ENCODE measurements around the gene MARCHF9.
A peak's percentile ranks its signal among the peaks of the same experiment; 100 is the strongest.

The MARCHF9 gene

DNA sequence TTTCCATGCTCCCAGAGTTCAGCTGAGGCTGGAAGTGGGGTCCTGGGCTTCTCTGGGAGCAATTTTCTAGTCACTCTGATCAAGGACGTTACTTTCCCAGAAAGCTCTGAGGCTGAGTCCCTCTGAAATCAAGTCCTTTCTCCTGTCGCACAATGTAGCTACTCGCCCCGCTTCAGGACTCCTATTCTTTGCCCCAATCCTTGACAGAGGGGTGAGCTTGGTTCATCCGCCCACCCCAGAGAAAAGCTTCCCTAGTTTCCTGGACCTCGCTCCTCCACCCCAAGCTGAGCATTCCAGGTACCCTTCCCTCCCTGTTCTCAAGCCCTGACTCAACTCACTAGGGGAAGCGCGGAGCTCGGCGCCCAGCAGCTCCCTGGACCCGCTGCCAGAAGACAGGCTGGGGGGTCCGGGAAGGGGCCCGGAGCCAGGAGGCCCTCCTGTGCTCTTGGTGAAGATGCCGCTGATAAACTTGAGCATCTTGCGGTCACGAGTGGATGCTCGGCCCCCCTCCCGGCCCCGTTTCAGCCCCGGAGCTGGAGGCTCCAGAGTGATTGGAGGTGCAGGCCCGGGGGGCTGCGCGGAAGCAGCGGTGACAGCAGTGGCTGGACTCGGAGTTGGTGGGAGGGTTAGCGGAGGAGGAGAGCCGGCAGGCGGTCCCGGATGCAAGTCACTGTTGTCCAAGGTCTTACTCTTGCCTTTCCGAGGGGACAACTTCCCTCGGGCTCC lies 18.0 kb upstream of the MARCHF9 start:
- DNase-seq: peak in 1 of 51 donors; percentile 44

DNA sequence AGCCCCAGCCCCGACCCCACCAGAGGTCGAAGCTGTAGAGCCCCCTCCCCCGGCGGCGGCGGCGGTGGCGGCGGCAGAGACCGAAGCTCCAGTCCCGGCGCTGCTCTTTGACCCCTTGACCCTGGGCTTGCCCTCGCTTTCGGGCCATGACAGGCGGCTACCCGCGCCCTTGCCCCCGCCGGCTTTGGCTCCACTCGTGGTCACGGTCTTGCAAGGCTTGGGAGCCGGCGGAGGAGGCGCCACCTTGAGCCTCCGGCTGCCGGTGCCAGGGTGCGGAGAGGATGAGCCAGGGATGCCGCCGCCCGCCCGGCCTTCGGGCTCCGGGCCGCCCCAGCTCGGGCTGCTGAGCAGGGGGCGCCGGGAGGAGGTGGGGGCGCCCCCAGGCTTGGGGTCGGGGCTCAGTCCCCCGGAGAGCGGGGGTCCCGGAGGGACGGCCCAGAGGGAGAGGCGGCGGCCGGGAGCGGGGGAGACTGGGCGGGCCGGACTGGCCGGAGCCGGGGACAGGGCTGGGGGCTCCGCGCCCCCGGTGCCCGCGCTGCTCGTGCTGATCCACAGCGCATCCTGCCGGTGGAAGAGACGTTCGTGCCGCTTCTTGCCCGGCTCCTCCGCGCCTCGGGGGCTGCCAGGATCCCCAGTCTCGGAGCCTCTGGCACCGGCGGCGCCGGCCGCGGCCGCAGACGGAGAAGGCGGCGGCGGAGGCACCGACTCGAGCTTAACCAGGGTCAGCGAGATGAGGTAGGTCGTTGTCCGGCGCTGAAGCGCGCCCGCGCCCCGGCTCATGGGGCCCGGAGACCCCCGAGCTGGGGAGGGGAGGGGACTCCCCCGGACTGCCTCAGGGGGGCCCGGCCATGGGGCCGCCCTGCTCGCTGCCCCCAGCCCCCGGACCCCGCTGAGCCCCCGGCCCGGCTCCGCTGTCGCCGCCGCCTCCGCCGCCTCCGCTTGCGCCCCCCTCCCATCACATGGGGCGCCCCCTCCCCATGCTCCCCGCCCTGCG lies 17.1 kb upstream of the MARCHF9 start:
- peak in 4 of 51 donors; percentile 12 to 28 (median 16) for DNase-seq

DNA sequence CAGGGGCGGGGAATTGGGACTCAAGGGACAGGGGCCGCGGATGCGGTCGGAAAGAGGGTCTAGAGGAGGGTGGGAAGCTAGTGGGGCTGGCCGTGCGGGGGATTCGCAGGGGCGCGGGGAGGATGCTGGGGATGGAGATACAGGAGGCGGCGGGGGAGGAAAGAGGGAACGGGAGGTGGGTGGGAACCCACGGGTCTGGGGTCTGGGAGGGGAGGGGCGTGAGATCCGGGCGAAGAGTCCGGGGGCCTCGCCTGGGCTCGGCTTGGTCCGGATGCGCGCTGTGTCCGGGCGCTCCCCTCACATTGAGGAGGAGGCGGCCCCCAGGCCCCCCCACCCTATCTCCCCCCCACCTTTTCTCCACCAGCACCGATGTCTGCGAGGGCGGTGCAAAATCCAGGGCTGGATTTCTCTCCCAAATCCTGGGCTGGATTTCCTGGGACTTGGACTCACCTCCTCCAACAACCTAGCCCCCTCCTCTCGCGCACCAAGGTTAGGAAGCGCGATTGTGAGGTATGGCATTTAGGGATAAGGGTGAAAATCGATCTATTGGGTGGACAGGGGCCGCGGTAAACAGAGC lies 16.2 kb upstream of the MARCHF9 start, which contains the start of gene AGAP2:
Gene AGAP2 (minus strand): TSS at position 82 of the 577 bp plus-strand sequence. CDS start 496 bp downstream, outside the sequence.
- peak in 22 of 51 donors; percentile 13 to 60 (median 30) for DNase-seq

DNA sequence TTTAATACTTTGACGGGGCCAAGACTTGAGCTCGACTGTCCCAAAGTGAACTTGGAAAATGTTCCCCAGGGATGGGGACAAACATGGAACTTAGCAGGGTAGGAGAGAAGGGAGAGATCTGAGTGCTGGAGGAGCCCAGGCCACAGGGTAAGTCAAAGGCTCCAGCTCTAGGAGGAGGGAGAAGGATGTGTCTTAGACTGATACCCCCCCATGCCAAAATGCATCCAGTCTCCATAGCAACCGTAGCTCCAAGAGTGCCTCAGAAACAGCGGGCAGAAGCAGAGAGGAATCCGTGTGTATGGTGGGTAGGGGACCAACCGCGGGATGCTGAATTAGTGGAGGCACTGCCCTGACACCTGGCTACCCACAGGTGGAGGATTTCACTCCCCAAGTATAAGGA lies 15.5 kb upstream of the MARCHF9 start:
- DNase-seq: peak in 1 of 51 donors; percentile 14

DNA sequence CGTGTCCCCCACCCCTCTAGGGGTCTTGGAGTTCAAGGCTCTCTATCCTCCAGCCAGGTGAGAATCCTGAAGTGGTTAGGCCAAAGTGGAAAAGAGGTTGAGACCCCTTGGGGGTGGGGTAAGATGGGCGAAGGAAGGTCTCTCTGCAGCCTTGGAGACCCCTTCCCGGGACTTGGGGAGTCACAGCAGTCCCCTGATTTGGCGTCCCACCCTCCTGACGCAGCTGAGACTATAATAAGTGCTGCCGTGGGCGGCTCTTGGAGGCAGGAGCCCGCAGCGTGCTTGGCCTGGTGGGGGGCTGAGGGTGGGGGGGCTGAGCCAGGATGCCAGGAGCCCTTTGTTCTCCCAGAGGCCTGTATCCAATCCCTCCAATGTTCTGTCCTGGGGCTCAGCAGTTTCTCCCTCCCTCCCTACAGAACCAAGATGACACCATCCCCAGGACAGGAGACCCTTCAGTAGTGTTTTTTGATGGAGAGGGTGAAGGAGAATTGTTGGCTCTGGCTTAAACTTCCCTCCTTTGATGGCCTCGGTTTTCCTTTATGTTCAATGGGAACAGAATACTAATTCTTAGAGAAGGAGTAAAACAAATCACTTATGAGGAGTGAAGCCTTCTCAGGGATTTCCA lies 14.9 kb upstream of the MARCHF9 start:
- peak in 3 of 51 donors; percentile 20 to 31 (median 30) for DNase-seq

DNA sequence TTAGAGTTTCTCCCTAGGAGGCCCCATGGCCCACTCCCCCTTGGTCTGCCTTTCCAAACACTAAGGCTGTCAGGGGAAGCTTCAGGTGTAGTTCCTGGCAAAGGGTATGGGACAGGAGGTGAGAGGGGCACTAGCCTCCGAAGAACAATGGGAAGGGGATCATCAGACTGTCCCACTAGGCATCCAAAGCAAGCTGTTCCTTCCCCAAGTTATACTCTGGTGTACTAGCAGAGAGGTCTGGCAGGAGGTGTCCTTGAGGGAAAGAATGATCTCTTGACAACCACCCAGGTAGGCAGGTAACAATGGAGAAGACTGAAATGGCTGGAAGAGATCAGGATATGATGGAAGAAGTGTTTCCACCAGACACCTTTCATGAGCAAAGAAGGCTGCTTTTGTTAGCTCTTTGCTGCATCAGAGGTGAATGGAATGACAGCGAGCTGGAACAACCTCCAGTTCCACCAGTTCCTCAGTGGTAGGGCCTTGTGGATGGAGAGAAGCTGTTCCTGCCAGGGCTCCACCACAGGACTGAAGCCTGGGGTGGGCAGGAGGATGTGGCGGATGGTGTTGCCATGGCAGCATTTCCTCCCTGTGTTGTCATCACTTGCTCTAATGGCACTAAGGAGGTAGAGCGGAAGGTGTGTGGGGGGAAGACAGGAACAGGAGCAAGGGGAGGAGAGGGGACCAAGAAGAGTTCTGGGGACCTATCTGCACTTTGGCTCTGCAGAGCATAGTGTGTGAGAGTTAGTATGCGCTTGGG lies 14.1 kb upstream of the MARCHF9 start:
- peak in 13 of 51 donors; percentile 7 to 63 (median 27) for DNase-seq

DNA sequence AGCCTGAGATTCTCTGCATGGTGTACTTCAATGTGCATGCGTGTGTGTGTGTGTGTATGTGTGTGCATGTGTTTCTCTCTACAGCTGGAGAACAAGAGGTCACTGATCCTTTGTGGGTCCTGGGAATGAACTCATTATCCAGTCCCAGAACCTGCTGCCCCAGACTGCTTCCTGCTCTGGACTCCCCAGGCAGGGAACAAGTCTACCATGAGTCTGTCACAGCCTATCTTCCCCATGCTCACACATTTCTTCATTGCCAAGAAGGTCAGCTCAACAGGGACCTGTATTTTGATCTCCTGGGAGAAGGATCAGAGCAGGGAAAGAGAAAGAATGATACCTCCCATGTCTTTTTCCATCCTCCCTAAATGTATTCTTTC lies 13.5 kb upstream of the MARCHF9 start:
- DNase-seq: no peak

DNA sequence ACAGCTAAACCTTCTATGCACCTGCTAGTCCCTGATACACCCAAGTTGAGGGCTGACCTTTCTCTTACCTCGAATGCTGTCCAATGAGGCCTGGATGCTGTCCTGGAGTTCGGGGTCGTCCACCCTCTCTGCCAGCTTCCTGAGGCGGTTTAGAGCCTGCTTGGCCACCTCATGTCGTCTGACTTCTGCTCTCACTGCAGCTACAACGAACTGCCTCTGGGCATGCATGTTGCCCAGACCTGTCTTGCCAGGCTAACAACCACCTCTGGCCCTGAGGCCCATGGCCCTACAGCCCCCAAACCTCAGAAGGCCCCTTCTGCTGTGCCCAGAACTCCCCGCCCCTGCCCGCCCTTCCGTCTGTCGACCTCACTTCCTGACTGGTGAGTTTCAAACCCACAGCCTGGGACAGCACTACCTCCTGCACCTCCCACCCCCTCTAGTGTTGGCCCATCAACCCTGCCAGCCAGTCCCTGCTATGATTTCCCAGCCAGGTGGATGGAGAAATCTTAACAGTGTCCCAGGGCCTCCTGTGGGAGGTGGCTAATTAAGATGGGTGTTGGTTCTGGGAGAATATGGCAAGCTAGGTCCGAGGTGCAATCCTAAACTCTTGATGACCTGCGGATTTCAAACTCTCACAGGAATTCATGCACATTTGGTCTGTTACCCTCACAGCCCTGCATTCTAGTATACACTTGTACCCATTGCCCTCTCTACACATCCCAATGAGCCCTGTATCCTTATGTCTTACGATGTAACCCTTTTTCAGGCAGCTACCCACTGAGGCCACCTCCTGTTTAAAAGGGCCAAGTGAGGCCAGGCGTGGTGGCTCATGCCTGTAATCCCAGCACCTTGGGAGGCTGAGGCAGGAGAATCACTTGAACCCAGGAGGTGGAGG lies 12.8 kb upstream of the MARCHF9 start:
- no peak for DNase-seq

DNA sequence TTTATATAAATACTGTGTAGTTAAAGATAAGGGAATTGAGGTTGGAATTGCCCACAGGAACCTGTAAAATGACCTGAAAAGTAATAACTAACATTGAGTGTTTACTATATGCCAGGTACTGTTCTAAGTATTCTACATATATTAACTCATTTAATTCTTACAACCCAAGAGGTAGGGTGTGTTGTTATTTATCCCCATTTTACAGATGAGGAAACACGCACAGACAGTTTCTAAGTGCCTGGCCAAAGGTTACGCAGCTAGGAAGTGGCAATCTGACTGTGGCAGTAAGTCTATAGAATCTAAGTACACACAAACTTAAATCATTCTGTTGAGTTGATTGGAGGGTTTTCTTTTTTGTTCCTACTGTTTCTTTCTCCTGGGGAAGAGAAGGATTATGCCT lies 11.1 kb upstream of the MARCHF9 start:
- DNase-seq: no peak

DNA sequence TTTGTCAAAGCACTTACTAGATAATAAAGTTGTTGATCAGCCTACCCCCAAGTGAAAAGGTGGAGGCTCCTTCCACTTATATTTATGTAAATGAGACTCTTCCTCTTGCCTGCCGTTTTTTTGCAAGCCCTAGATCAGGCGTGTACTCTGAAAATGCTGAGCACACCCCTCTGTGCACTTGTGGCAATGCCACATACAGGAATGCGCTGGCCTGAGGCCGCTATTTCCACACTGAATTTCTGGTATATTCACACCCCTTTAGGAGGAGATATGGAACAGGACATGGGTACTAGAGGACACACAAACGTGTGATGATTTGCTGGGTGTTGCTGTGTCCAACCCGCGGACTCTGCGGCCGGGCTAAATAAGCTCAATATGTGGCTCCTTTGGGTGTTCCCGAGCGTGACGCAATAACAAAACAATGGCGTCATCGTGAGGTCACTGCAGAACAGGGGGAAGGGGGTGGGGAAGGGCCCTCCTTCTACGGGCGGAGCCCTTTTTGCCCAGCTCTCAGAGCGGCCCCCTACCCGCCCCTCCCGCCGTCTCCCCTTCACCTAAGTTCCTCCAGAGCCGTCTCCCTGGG lies 10.6 kb upstream of the MARCHF9 start:
- DNase-seq: peak in 28 of 51 donors; percentile 47 to 84 (median 64)

DNA sequence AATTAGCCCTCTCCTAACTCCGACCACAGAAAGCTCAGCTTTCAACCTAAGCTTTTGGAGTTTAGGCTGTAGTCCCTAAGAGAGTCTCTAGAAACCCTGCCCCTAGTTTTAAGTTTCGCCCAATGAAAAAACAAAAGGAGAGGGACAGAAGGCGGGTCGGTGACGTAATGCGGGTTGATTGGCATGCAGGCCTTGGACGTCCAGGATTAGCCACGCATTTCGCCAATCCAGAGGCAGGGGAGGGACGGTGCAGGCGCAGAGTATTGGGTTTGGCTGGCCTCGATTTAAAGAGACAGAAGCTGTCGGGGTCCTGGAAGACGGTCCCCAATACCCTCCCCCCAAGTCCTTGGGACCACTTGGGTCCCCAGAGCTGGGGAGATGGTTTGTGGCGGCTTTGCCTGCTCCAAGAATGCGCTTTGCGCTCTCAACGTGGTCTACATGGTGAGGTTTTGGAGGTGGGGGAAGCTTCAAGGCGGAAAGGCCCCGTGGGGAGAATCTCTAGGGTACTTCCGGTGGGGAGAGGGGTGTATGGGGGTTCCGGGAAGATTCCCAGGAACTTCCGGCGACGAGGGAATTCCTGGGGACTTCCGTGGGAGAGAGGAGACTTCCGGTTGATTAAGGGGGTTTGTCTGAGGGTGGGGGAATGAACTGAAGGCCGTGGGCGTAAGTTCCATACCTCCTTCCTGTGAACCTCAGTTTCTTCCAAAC lies 10.0 kb upstream of the MARCHF9 start, which contains the start of gene TSPAN31:
Gene TSPAN31 (plus strand): TSS at position 263 of the 708 bp plus-strand sequence. CDS start 116 bp downstream, at position 379.
- peak; percentile 34 to 99 (median 93) for DNase-seq

DNA sequence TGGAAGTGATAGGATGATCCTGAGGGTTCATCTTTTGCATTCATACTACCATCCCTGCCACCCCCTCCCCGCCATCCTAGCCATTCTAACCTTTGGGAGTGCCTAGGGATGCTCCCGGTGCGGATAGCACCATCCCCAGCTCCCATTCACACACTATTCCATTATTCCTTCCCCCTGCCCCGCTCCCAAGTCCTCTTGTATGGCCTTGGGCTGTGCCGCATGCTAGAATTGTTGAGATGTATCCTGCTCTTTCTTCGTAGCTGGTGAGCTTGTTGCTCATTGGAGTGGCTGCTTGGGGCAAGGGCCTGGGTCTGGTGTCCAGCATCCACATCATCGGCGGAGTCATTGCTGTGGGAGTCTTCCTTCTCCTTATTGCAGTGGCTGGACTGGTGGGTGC lies 9.4 kb upstream of the MARCHF9 start:
- peak in 1 of 51 donors; percentile 45 for DNase-seq

DNA sequence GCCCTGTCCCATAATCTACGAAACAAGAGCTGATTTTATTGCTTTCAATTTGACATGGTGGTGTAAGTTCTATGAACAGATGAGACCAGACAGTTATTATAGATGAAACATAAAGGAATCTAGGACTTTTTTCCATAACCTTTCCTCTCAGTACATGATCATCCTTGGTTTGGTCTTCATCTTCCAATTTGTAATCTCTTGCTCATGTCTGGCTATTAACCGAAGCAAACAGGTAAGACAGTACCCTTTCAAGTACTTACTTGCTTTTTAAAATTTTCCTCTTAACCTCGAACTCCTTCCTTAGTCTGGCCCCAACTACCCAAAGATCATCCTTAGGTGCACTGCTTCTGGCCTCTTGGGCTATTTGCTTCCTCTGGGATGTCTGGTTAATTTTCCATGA lies 8.9 kb upstream of the MARCHF9 start:
- DNase-seq: no peak

DNA sequence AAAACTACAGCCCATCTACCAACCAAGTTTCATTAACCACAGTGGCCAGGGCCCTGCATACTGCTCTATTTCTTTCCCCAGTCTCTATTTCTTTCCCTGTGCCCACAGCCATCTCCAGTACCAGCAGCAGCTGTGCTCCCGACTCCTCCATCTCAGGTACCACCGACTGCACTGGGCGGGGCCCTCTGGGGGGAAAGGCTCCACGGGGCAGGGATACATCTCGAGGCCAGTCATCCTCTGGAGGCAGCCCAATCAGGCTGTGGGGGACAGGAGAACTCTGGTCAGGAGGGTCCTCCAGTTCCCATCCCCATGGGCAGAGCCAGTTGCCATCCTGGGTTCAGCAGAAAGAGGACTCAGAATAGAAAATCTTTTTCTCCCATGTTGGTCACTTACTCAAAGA lies 5.8 kb upstream of the MARCHF9 start:
- no peak for DNase-seq

DNA sequence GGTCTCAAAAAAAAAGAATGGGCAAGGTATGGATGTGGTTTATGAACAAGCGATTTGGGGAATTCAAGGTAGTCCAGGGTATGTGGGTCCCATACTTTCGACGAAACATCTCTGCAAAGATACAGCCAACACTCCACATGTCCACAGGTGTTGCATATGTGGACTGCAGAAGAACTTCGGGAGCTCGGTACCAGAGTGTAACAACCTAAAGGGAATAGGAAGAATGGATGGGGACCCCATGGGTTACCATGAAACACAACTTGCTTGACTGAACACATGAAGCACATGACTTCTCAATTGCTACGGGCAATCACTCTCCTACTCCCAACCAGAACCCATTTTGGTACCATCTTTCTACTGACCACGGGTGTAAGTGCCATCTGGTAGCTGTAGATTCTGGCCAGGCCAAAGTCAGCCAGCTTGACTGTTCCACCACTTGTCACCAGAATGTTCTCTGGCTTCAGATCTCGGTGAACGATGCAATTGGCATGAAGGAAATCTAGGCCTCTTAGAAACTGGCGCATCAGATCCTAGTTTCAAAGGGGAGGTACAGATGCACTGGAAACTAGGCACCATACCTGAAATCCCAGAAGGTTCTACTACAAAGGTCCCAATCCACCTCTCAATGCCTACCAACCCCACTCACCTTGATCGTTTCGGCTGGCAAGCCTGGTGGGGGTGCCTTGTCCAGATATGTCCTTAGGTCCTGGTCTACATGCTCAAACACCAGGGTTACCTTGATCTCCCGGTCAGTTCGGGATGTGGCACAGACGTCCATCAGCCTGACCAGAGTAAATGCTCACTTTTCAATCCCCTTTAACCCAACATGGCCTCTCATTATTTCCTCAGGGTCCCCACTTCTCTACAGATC lies 4.1 kb upstream of the MARCHF9 start:
- DNase-seq: no peak

DNA sequence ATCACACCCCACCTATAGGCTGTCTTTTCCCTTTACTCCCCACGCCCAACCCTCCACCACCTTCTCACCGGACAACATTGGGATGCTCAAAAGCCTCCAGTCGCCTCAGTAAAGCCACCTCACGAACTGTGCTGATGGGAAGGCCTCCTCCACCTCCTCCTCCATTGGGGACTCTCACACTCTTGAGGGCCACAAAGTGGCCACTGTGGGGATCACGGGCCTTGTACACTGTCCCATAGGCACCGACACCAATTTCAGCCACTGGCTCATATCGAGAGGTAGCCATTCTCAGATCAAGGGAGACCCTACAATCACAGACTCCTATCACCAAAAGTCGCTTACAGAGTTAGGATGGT lies 3.5 kb upstream of the MARCHF9 start:
- no peak for DNase-seq

All from hypothalamus (tissue), 51 donors.